GM19395 (cell line): ENCODE results near the gene SULT2B1.

ENCODE experiments used
- ATAC-seq: cut with Tn5 transposase; IDR thresholded peaks from one replicate; pipeline ENCODE4 v1.9.1; 2021; ENCODE audit warnings: mild to moderate bottlenecking, moderate library complexity; ENCODE audit not compliant: unreplicated experiment

SULT2B1 gene

DNA sequence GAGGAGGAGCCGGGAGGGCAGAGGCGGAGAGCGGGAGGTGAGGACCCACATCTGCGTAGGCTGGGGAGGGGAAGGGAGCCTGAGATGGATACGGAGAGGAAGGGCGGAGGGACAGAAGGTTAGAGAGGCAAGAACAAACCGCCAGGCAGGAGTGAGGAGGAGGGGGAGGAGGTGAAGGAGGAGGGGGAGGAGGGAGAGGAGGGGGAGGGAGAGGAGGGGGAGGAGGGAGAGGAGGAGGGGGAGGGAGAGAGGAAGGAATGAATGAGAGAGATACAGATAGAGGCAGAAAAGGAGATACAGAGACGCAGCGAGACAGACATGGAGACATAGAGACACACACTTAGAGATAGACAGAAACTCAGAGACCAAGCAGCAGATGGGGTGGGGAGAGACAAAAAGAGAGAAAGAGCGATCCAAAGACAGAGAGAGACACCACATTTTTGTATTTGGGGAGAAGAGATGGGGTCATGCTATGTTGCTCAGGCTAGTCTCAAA lies 94.8 kb downstream of the SULT2B1 start:
- ATAC-seq, result no peak

DNA sequence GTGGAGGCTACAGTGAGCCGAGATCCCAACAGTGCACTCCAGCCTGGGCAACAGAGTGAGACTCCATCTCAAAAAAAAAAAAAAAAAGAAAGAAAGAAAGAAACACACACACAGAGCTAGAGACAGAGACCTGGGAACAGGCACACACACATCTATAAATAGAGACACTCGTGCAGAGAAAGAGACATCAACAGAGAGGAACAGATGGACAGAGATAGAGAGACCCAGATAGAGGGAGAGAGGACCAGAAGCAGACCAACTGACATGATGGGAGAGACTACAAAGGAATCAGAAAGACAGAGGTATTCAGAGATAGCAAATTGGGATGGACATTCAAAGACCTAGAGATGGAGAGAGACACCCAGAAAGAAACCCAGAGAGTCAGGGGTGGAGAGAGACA lies 96.2 kb downstream of the SULT2B1 start:
- ATAC-seq, result no peak
